ENCODE measurements around the gene TMEM158.

The TMEM158 gene
- 0 to 0.04 (median 0) reads per million in 3 experiments for total RNA-seq

- DNase-seq: peak; percentile 46
Measured at GRCh38 chr3:45226206-45226915, at the start of gene TMEM158. Gene TMEM158, minus strand, starts transcription at chr3:45226287. Its CDS starts 260 bp downstream, at chr3:45226027.

DNA sequence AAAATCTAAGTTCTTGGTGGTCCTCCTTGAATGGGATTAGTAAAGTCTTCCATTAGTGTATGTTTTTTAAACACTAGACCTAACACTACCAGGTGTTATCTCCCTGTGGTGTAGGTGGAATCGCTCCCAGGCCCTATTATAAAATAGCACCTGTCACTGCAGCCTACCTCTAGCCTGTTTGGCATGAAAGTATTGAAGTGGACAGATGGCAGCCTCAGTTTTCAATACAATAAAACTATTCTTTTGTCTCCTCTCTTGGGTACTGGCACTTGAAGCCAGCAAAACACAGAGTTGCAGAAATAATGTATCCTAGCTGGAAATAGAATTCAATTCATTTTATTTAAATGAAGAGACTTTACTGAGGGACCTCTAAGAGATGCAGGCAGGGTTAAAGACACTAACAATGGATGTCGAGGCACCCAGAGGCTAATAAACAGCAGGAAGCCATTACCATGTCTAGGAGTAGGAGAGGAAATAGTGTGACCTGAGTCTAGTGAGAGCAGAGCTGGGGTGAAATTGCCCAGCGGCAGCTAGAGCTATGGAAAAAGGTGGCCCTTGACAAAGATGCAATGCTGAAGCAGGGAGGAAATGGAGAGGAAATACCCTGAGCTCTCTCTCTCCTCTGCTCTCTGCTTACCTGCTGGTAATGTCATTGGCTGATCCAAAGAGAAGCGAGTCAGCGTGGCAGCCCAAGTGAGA lies 49.1 kb upstream of the TMEM158 start:
- DNase-seq: no peak

- DNase-seq: no peak
Measured at GRCh38 chr3:45273681-45274515, 47.8 kb upstream of the TMEM158 start.

DNA sequence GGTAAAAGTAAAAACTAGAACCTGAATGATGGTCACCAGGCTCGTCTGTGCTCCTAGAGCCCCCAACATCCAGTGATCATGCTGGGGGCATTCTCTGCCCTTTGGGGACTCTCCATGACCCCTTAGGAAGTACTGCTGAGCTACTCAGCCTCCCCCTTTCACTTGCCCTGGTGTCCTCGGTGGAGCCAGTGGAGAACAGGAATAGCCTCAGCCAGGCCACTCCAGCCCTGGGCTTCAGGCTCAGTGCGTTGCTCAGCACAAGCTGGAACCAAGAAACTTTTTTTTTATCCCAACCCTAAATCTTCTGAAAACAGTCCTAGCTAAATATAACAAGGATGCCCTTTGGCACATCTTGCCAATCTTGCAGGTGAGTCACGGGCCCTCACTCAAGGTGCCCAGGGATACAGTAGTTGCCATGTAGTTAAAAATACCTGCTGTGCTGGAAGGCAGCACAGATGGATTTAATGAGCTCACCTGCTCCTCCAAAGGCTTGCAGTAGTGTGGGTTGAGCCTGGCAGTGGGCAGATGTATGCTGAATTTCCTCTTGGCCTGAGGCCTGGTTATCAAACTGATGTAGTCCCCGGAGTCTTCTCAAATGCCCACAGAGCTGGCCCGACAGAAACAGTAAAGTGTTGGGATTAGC lies 46.9 kb upstream of the TMEM158 start:
- no peak for DNase-seq

DNA sequence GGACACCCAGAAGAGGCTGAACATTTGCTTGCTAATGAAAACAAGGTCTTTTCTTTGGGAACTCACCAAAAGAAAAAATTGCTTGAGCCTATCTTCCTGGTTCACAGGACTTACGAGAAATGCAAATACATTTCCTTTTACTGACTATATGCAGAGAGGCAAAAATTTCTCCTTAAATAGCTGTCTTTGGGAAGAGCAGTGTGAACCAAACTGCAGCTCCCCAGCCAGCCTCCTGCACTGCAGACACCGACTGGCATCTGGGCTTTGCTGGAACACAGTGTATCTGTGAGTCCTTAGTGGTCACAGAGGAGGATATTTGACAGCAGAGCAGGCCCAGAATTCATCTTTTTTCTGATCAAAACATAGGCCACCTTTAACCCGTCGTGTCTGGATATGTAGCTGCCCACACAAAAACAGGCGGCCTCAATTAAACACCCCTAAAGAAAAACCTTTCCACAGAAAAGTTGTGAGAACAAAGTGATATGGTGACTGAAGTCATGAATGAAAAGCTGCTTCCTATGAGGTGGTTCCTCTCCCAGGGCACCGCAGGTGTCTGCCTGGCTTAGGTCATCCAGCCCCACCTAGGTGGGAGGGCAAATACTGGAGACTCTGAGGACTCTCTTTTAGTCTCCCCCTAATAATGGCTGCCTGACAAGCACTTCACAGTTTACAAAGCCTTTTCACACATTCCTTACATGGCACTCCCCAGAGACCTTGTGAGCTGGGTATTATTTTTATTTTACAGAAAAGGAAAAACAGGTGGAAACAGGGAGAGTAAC lies 46.1 kb upstream of the TMEM158 start:
- DNase-seq: no peak

DNA sequence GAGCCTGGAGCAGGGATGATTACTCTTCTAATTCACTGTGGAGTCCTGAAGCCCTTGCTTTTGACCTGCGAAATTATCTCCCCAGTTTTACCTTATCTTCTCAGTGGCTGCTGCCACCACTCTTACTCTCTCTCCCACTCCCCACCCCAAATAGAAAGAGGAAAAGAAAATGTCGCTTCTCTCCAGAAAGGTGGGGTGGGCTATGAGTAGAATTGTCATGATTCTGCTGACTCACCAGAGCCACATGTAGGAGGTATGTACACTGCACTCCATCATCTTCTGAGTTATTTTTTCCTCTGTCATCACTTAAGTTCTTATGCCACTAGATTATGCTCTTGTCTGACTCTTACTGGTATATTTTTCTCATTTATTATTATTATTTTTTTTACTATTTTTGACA lies 43.9 kb upstream of the TMEM158 start:
- DNase-seq: no peak

DNA sequence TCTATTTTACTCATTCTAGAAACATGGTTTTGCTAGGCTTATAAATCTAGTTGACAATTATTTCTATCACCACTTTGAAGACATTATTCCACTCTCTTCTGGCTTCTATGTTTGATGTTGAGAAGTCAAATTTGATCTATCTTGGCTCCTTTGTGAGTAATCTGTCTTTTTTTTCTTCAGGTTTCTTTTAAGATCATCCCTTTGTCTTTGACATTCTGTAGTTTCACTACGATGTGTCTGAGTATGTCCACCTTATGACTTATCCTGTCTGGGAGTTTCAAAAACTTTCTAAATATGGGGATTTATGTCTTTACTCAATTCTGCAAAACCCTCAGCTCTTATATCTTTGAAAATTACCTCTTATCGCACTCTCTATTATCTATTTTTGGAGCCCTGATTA lies 41.0 kb upstream of the TMEM158 start:
- no peak for DNase-seq

DNA sequence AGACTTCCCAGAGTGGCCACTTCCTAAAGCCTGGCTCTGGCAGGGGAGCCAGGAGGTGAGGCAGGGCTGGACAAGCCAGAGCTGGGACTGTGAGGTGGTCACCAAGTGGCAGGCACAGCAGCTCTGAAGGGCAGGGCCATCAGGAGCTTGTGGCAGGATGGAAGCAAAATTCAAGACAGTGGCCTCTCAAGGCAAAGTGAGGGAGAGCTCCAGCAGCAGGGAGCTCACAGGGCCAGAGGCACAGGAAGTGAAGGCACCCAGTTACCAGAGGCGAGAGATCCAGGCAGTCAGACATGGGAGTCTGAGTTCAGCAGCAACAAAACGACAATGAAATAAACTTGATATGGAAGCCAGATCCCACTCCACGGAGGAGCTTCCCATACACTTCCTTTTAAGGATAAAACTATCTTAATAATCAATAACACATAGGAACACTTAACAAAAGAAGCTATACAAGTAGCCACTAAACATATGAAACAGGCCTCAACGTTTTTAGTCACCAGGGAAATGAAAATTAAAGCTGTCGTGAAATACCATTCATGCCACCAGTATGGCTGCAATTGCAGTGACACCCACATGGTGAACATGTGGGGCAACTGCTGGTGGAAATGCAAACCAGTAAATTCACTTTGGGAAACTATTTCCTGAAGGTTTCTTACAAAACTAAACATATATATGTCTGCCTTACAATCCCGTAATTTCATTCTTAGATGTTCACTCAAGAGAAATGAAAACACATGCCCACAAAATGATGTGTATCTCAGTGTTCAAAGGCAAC lies 35.4 kb upstream of the TMEM158 start:
- no peak for DNase-seq

GRCh38 chr3:45259133-45259532 lies 33.0 kb upstream of the TMEM158 start:
- DNase-seq: no peak

DNA sequence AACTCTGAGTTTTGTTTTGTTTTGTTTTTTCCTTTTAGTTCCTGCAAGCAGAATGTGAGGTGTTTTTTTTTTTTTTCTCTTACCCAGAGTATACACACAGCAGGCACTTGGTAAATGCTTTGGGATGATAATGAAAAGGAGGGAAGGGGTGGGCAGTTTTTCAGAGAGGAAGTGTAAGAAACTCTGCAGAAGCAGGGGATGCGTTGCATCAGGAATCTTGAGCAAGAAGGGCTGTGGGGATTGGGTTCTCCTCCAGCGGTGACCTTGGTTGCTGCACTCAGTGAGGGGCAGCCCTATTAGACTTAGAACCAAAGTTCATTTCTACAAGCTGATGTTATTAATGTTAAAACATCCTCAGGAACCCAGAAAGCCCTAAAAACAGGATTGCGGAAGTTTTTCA lies 32.2 kb upstream of the TMEM158 start:
- no peak for DNase-seq

DNA sequence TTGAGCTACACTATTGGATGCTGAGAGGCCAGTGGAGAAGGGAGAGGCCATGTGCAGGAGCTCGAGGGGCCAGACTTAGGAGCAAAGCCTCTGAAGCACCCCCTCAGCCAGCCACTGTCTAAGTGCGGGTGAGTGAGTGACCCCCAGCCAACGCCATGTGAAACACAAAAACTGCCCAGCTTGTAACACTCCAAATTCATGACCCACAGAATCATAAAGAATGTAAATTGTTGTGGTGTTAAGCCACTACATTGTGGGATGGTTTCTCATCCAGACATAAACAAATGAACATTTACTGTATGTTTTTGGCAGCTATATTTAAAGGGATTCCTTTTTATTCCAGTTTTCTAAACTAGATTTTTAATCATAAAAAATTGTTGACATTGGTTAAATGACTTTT lies 27.2 kb upstream of the TMEM158 start:
- DNase-seq: no peak

DNA sequence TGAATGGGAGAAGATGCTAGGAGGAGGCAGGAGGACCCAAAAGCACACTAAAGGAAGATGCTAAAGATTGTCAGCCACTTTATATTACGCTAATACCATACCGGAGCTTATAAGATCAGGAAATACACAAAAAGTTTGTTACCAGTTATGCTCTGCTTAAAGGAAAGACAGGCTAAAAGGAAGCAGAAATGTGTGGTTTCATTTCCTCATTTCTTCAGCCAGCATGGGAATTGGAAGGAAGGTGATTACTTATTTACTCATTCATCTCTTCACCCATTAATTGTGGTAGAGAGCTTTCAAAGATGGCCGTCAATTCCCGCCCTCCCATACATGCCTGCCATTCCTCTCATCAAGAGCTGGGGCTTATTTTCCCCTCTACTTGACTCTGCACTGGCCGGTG lies 26.7 kb upstream of the TMEM158 start:
- no peak for DNase-seq

DNA sequence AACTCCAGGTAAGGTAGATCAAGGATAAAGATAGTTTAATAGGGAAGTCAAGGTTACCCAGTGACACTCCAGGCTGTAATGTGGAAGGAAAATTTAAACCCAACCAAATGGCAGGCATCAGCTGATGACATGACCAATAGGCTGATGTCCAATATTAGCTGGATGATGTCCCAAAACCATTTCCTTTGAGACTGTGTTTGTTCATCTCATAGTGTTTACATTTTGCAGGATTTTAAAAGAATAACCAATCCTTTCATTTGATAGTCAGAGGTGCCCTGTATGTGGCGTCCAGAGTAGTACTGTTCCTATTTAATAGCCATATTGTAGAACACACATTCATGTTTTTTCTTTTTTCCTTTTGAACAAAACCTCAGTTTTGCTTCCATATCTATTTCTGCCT lies 23.3 kb upstream of the TMEM158 start:
- no peak for DNase-seq

- DNase-seq: no peak
Measured at GRCh38 chr3:45246241-45246640, 20.2 kb upstream of the TMEM158 start.

GRCh38 chr3:45244356-45244755 lies 18.3 kb upstream of the TMEM158 start:
- DNase-seq: no peak

DNA sequence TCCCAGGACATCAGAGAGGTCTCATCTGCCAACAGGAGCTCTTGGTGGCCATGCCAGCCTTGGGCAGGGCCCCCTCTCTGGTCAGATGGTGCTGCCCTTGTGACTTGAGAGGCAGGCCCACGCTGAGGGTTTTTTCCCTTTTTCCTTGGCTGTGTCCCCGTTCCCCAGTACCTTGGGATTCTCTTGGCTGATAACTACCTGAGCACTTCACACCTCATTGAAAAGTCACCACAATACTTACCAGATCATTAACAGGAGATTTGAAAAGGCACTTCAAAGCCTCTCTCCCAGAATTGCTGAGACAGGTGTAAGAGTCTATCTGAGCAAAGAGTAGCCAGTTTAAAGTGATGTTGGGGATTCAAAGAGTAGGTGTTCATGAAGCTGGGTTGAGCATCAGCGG lies 15.1 kb upstream of the TMEM158 start:
- no peak for DNase-seq

GRCh38 chr3:45240292-45240691 lies 14.2 kb upstream of the TMEM158 start:
- no peak for DNase-seq

DNA sequence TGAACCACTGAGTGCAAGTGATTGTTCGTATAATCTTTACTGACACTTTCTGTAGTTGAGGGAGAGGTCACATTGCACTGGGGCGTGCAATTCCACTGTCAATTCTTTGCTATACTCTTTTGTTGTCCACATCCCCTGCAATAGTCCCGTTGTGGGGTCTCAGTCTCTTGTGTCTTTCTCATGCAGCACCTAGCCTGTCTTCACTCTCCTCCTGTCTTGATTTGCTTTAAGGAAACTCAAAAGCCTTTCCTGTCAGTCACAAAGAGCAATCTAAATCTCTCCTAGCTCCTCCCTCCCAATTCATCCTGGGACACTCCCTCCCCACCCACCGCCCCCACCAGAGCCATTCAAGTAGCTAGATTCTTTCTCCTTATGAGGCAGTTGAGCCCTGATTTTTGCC lies 13.2 kb upstream of the TMEM158 start:
- no peak for DNase-seq

DNA sequence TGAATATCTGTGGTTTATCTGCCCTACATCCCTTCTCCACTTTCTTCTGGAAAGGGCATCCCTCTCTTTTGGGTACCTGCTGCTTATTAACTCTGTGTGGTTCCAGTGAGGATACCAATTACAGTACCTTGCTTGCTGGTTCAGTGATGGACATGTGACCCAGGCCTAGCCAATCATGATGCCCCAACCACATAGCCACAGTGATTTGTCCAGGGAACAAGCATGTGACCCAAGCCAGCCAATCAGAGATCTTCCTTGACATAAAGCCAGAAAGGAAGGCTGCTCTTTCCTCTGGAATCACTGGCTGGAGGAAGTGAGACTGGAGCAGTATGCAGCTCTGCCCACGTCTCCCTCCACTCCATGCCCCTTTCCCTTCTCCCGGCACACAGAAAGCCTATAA lies 10.9 kb upstream of the TMEM158 start:
- no peak for DNase-seq

GRCh38 chr3:45235409-45235808 lies 9.3 kb upstream of the TMEM158 start:
- no peak for DNase-seq

GRCh38 chr3:45234250-45234649 lies 8.2 kb upstream of the TMEM158 start:
- DNase-seq: no peak

GRCh38 chr3:45232521-45232920 lies 6.4 kb upstream of the TMEM158 start:
- no peak for DNase-seq
